Prostate gland (tissue), 2 donors: ENCODE measurements around the gene KREMEN1. TPM values are rescaled to one million over a fixed set of nuclear protein-coding genes. Genes with fewer than 3 reads are reported as not detected.

Experiments used
- DNase-seq: peaks from one replicate; pipeline ENCODE4 v3.0.0-alpha.2; 2019; ENCODE audit warnings: low spot score
- H3K27ac ChIP-seq, 2 donors: fragments of 200-600 bp; sonication (generic); 2 replicates each; pipeline ENCODE4 v1.5.1; 2017 to 2019
- H3K27me3 ChIP-seq: fragments of 200-600 bp; sonication (generic); replicated peaks from 2 replicates; pipeline ENCODE4 v1.5.1; 2019; ENCODE audit not compliant: insufficient read depth
- H3K36me3 ChIP-seq, 2 donors: fragments of 200-600 bp; sonication (generic); 1 replicate in 1 of 2; 2 replicates in 1 of 2; pipeline versions ENCODE4 v1.5.1 to v1.8.1; 2017 to 2019
- H3K4me1 ChIP-seq: fragments of 200-600 bp; sonication (generic); replicated peaks from 2 replicates; pipeline ENCODE4 v1.5.1; 2019
- H3K4me3 ChIP-seq, 2 donors: fragments of 200-600 bp; sonication (generic); 2 replicates each; pipeline ENCODE4 v1.5.1; 2017 to 2019
- H3K9me3 ChIP-seq: fragments of 200-600 bp; sonication (generic); 2 replicates; pipeline ENCODE4 v1.5.1; 2017
- CTCF ChIP-seq, 4 experiments: fragments of 200-600 bp in 2 of 4; fragments of 450-650 bp in 2 of 4; sonication (generic) in 2 of 4; IDR thresholded peaks; 1 replicate in 3 of 4; 2 replicates in 1 of 4; pipeline ENCODE4 v1.5.1; 2016 to 2019; ENCODE audit warnings: antibody characterized with exemption in 4 of 4, mild to moderate bottlenecking in 2 of 4, moderate library complexity in 2 of 4
- POLR2A ChIP-seq: fragments of 450-650 bp; IDR thresholded peaks from one replicate; pipeline ENCODE4 v1.6.1; 2016; ENCODE audit warnings: antibody characterized with exemption, mild to moderate bottlenecking
- POLR2AphosphoS5 ChIP-seq: sonication (generic); formaldehyde crosslinking; IDR thresholded peaks from one replicate; pipeline ENCODE4 v1.6.1; 2017; ENCODE audit warnings: antibody characterized with exemption
- WGBS: methylation state at CpG from one replicate; pipeline ENCODE4 v1.1.5; 2018; 5-methylcytosine and 5-hydroxymethylcytosine counted together
- intact Hi-C: fragments of 100-400 bp; cut with DNase I; formaldehyde crosslinking; loops from one replicate; pipeline ENCODE4 v1.14.2; 2022
- total RNA-seq, 2 donors: library from RNA; depleted of rRNA; stranded (reverse); fragments of >200 nt; gene quantifications; one replicate each; pipeline ENCODE4 v1.1.0, GENCODE V29; 2016

KREMEN1 gene
- total RNA-seq, 2 donors from 2014 or later, result 19.3 to 49.0 TPM

- Histone ChIP-seq H3K4me1 (peaks cover 7% of the 10 kb centered on the region), H3K4me3 (no peak overlapping the region), H3K27ac (peak overlapping the region; percentile 67 to 71), H3K9me3 (no peaks in the 10 kb centered on the region), H3K27me3 (no peaks in the 10 kb centered on the region), H3K36me3 (no peaks in the 10 kb centered on the region)
- no peak for DNase-seq
- intact Hi-C loops, result loop anchor here (5.0 to 10.0 kb wide), 2 partner anchors 82 to 174 kb away; no protein-coding TSS in a partner anchor
- WGBS, result 76% methylated on average over 4 of the region's 4 CpGs
- TF ChIP-seq CTCF (IDR thresholded peaks at IDR 0.05), result no peak
- no peak for TF ChIP-seq POLR2AphosphoS5
- TF ChIP-seq POLR2A, result no peak
Measured at GRCh38 chr22:29070490-29070889, 2.3 kb upstream of the KREMEN1 start.

- intact Hi-C loops, result loop anchor here (5.0 to 10.0 kb wide), 2 partner anchors 81 to 173 kb away; no protein-coding TSS in a partner anchor
- DNase-seq, result peak; percentile 80
- WGBS, result 2% methylated on average over 56 of the region's 60 CpGs
- TF ChIP-seq POLR2AphosphoS5 (peak; percentile 12), CTCF (IDR thresholded peaks at IDR 0.05) (no peak), POLR2A (peak; percentile 55)
- Histone ChIP-seq H3K9me3 (no peaks in the 10 kb centered on the region), H3K4me1 (peaks cover 7% of the 10 kb centered on the region), H3K36me3 (no peaks in the 10 kb centered on the region), H3K27ac (peak overlapping the region; percentile 67 to 71), H3K27me3 (no peaks in the 10 kb centered on the region), H3K4me3 (peak overlapping the region; percentile 22 to 32)
Measured at GRCh38 chr22:29071261-29072045, 1.4 kb upstream of the KREMEN1 start.

- H3K27ac ChIP-seq, result peak overlapping the region; percentile 1 to 71
- intact Hi-C loops, result loop anchor here (5.0 to 10.0 kb wide), 2 partner anchors 80 to 172 kb away; no protein-coding TSS in a partner anchor
Measured at GRCh38 chr22:29072193-29072978, 449 bp upstream of the KREMEN1 start.

GRCh38 chr22:29073618-29074275, 912 bp downstream of the KREMEN1 start:
- H3K9me3 ChIP-seq, result no peaks in the 10 kb centered on the region
- intact Hi-C loops, result loop anchor here (5.0 to 10.0 kb wide), 2 partner anchors 79 to 171 kb away; no protein-coding TSS in a partner anchor
- 3% methylated on average over 53 of the region's 53 CpGs for WGBS

More at GRCh38 chr22:29072193-29072978, 449 bp upstream of the KREMEN1 start:
- 34% methylated on average over 34 of the region's 41 CpGs for WGBS
- H3K4me3 ChIP-seq, result peak overlapping the region; percentile 21 to 75
- H3K27me3 ChIP-seq, result no peaks in the 10 kb centered on the region
- H3K4me1 ChIP-seq, result peaks cover 7% of the 10 kb centered on the region
- TF ChIP-seq POLR2AphosphoS5 (peak; percentile 55), POLR2A (no peak), CTCF (IDR thresholded peaks at IDR 0.05) (peak in 1 of 4 experiments; percentile 9)
- H3K9me3 ChIP-seq, result no peaks in the 10 kb centered on the region
- H3K36me3 ChIP-seq, result no peaks in the 10 kb centered on the region
- peak; percentile 96 for DNase-seq

More at GRCh38 chr22:29073618-29074275, 912 bp downstream of the KREMEN1 start:
- Histone ChIP-seq H3K36me3 (no peaks in the 10 kb centered on the region), H3K27me3 (no peaks in the 10 kb centered on the region), H3K27ac (peak overlapping the region; percentile 77 to 80), H3K4me3 (peak overlapping the region; percentile 75 to 80), H3K4me1 (peaks cover 7% of the 10 kb centered on the region)
- DNase-seq, result peak; percentile 50
- no peak for TF ChIP-seq POLR2AphosphoS5
- peak in 1 of 4 experiments; percentile 28 for TF ChIP-seq CTCF (IDR thresholded peaks at IDR 0.05)
